Omental fat pad (tissue), 4 donors: Measurements from ENCODE around the gene C2orf68. TPM values are rescaled to one million over a fixed set of nuclear protein-coding genes. Genes with fewer than 3 reads are reported as not detected.
"Not testable (repeated sequence)": the region's sequence is repeated elsewhere in the genome, so short reads cannot be mapped to it uniquely, and the experiment has no call there.

Experiments
- ATAC-seq: fragments of 150-250 bp; one replicate; pipeline ENCODE4 v1.9.1; 2016; ENCODE audit warnings: mild to moderate bottlenecking, moderate library complexity; ENCODE audit not compliant: low FRiP score
- DNase-seq: peaks from one replicate; pipeline ENCODE4 v3.0.0-alpha.2; 2019; ENCODE audit warnings: low spot score
- total RNA-seq, 4 donors: library from RNA; depleted of rRNA; stranded (reverse); fragments of >200 nt; gene quantifications; one replicate each; pipeline ENCODE4 v1.1.0, GENCODE V29; 2016
- TF ChIP-seq, protein P1 (sequence below), 3 donors: fragments of 450-650 bp; IDR thresholded peaks; one replicate each; pipeline ENCODE4 v1.5.1; 2016 to 2017; ENCODE audit warnings: antibody characterized with exemption in 3 of 3, mild to moderate bottlenecking in 3 of 3, moderate library complexity in 2 of 3

Gene C2orf68
- total RNA-seq, 4 donors from 2014 or later = 7.9 to 19.5 (median 12.8) TPM

DNA sequence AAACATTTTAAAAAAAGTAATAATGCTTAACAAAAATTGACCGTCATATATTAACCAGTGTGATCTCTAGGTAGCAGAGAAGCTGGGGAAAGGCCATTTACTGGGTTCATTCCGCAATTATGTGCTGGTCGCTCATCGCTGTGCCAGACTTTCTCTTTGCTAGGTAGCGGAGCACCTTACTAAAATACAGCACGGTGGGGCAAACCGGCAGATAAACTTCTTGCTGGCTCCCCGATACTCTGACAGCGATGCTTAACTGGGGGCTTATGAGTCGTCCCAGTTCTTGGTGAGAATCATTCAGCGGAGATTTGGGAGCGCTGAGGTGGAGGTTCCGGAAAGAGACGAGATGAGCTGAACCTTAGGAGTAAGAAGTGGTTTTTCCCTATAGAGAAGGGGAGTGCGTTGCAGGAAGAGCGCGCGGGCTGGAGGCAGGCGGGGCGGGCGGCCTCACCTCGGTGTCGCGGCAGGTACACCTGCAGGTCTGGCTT lies 605 bp downstream of the C2orf68 start:
- DNase-seq (no peak), ATAC-seq (peak; percentile 5)
- TF ChIP-seq, protein P1, sequence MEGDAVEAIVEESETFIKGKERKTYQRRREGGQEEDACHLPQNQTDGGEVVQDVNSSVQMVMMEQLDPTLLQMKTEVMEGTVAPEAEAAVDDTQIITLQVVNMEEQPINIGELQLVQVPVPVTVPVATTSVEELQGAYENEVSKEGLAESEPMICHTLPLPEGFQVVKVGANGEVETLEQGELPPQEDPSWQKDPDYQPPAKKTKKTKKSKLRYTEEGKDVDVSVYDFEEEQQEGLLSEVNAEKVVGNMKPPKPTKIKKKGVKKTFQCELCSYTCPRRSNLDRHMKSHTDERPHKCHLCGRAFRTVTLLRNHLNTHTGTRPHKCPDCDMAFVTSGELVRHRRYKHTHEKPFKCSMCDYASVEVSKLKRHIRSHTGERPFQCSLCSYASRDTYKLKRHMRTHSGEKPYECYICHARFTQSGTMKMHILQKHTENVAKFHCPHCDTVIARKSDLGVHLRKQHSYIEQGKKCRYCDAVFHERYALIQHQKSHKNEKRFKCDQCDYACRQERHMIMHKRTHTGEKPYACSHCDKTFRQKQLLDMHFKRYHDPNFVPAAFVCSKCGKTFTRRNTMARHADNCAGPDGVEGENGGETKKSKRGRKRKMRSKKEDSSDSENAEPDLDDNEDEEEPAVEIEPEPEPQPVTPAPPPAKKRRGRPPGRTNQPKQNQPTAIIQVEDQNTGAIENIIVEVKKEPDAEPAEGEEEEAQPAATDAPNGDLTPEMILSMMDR (IDR thresholded peaks at IDR 0.05) = no peak

DNA sequence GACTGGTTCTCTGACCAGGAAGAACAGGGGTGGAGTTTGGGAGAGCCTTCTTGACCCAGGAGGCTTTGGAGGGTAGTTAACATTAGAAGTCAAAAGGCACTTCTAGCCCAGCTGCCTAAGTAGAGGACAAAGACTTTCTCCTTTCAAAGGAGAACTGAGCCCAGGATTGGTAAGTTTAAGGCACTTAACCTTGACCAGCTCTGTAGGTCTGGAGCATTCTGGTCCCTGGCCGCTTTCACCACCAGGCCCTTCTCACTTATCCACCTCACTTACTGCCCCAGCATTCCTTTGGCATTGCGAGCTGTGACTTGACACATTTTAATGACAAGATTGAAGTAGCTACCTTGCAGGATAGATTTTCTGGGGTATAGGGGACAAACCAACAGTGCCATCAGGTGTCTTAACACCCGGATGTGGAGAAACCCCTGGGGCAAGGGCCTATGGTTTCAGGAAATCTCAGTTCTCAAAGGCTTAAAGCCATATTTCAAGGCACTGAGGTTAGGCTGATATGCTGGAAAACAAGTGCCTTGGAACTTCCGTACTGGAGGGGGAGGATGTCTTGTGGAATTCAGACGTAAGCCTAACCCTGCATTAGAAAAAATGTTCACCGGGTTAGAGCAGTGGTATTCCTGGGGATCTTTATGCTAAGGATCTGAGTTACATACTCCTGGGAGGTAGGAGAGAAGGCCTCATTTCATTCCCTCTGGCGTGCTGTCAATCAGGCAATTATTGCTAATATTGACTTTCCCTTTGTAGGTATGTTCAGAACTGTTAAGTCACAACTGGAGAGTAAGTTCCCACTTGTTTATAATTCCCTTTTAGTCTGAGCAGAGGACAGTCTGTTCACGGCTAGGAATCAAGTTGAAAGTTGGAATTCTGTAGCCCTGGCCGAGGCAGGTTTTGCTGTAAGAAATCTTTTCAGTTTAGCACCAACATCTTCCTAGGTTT lies 4.3 kb downstream of the C2orf68 start:
- no peak for DNase-seq
- no peak for ATAC-seq
- TF ChIP-seq, protein P1 (IDR thresholded peaks at IDR 0.05) = no peak

- no peak for ATAC-seq
- no peak for DNase-seq
- TF ChIP-seq, protein P1 (IDR thresholded peaks at IDR 0.05) = no peak
Observed at GRCh38 chr2:85606116-85606455, 5.8 kb downstream of the C2orf68 start.

DNA sequence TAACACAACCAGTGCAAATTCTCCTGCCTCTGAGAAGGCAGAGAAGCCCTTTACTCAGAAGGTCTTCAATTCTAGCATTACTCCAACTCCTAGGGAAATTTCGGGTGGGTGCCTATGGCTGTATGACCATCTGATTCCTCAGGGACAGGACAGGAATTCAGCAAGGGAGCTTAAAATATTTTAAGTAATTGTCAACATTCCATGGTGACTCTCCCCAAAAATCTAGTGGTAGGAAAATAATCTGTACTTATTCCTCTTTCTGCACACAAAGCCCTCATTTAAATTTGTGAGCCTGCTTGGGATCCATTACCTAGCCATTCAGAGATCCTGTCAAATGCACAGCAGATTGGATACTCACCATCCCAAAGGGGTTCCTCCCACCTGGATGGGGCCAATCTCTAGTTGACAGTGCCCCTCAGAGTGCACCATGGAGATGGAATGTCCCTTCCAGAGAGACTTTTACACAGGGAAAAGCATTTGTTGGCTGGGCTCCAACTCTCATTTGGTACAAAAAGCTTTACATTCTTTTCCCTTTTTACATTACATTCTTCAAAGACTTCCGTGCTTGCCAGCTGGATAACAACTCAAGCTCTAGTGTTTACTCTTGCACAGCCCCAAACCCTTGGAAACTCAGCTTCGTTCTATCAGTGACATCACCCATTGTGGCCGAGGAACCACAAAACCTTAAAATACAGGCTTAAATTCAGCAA lies 6.3 kb downstream of the C2orf68 start:
- ATAC-seq (no peak), DNase-seq (no peak)
- TF ChIP-seq, protein P1 (IDR thresholded peaks at IDR 0.05) = no peak

GRCh38 chr2:85604568-85605339 lies 7.1 kb downstream of the C2orf68 start:
- TF ChIP-seq, protein P1 (IDR thresholded peaks at IDR 0.05) = no peak
- DNase-seq = no peak
- ATAC-seq = no peak

DNA sequence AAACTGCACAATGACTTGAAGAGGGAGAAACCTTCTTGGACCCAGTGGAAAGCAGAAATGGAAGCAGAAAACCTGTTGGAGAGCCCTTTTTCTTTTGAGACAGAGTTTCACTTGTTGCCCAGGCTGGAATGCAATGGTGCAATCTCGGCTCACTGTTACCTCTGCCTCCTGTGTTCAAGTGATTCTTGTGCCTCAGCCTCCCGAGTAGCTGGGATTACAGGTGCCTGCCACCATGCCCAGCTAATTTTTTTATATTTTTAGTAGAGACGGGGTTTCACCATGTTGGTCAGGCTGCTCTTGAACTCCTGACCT lies 7.8 kb downstream of the C2orf68 start:
- not testable (repeated sequence) for ATAC-seq, DNase-seq
